HUES64 (cell line): ENCODE data around the gene OARD1. TPM values are rescaled to one million over a fixed set of nuclear protein-coding genes. Genes with fewer than 3 reads are reported as not detected.
"Not testable (repeated sequence)": the region's sequence is repeated elsewhere in the genome, so short reads cannot be mapped to it uniquely, and the experiment has no call there.

ENCODE experiments used
- H3K27ac ChIP-seq: 2 replicates; pipeline ENCODE4 v1.7.0; 2013; ENCODE audit warnings: low read depth, low read length, inconsistent platforms
- H3K27me3 ChIP-seq: 2 replicates; pipeline ENCODE4 v1.6.1; 2013; ENCODE audit warnings: mild to moderate bottlenecking, low read length; ENCODE audit not compliant: insufficient read depth
- H3K36me3 ChIP-seq: 2 replicates; pipeline ENCODE4 v1.6.1; 2013; ENCODE audit warnings: mild to moderate bottlenecking, low read length; ENCODE audit not compliant: insufficient read depth
- H3K4me1 ChIP-seq: 2 replicates; pipeline ENCODE4 v1.6.1; 2013; ENCODE audit warnings: mild to moderate bottlenecking, low read length, moderate library complexity; ENCODE audit not compliant: insufficient read depth
- H3K4me3 ChIP-seq: 2 replicates; pipeline ENCODE4 v1.5.1; 2013; ENCODE audit warnings: mild to moderate bottlenecking, low read length, moderate library complexity
- H3K9ac ChIP-seq: 2 replicates; pipeline ENCODE4 v1.6.1; 2013; ENCODE audit warnings: mild to moderate bottlenecking, low read depth, low read length
- H3K9me3 ChIP-seq: 2 replicates; pipeline ENCODE4 v1.6.1; 2013; ENCODE audit warnings: low read depth, low read length; ENCODE audit not compliant: insufficient read depth
- WGBS: fragments of 150-250, 120-280 bp; methylation state at CpG from one replicate; pipeline ENCODE4 v1.1.7; 2013; ENCODE audit warnings: missing lambda C conversion rate; 5-methylcytosine and 5-hydroxymethylcytosine counted together
- polyA plus RNA-seq, 2 experiments: library from polyadenylated mRNA; stranded (reverse); fragments of 50-300 nt; gene quantifications; one replicate each; pipeline ENCODE4 v1.2.3, GENCODE V29; 2013

OARD1 gene, protein sequence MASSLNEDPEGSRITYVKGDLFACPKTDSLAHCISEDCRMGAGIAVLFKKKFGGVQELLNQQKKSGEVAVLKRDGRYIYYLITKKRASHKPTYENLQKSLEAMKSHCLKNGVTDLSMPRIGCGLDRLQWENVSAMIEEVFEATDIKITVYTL
- polyA plus RNA-seq (2013, experiment 1 of 2), result 31.7 TPM
- 40.3 TPM for polyA plus RNA-seq (2013, experiment 2 of 2)

DNA sequence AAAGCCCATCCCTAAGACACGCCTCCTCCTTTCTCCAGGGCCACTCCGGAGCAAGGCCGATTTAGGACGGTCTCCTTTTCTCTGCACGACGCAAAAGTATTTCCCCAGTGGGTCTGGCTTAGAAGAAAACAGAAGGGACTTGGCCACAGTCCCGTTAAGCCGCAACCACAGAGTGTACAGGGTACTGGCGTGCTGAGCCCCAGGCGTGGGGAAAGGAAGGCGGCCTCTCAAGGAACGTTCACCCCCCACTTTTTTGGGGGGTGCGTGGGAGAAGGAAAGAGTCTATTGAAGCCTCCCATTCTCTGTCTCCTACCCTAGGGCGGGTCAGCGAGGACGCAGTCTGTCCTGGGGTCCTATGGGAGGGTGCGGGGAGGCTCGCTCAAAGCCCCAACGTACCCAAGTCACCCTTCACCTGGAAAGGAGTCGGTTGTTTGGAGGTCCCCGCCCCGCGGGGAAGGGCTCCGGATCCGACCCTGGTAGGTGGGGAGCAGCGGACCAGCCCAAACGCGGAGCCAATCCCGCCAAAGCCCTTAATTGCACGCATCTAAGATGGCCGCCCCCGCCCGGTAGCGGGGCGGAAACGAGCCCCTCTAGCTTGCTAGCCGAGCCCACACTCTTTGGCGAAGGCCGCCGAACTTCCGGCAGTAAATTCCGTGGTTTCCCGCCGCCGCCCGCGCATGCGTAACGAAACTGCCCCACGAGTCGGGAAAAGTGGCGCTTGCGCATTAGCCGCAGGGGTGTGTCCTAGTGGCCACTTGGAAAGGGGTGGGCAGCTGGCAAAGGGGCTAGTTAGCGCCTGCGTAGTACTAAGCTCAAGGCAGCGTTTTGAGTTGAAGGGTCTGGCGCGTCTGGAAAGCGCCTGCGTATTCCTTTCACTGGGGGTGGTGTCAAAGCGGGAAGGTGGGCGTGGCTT, at the start of gene OARD1:
OARD1 (minus strand) TSS at position 434 of the 913 bp plus-strand sequence. CDS start 722 bp downstream, outside the sequence.
- Histone ChIP-seq H3K36me3 (peaks cover 35% of the 10 kb centered on the region), H3K27me3 (no peaks in the 10 kb centered on the region), H3K4me3 (peak within 1 kb of the TSS; percentile 82), H3K9me3 (no peaks in the 10 kb centered on the region), H3K9ac (peak within 1 kb of the TSS; percentile 91), H3K27ac (peak within 1 kb of the TSS; percentile 100), H3K4me1 (peaks cover 32% of the 10 kb centered on the region; the same call in 1 of the 2 replicates)
- WGBS, result under 1% methylated on average over 62 of the region's 63 CpGs

DNA sequence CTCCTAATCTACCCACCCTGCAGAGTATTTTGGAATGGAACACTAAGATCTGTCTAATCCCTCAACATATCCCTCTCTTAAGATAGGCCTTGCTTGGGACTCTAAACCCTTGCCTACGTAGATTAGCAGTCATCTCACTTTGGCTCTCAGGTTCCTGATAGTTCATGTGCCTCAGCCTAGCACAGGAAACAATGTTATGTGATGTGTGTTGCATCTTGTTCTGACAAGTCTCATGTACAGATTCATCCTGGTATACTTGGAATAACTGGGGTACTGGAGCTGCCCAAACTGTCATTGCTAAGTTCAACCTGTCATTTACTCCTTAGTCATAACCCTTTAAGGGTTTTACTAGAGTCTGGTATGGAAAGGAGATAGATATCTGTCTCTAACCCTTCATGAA, 47.9 kb upstream of the OARD1 start:
- Histone ChIP-seq H3K27ac (no peak overlapping the region), H3K27me3 (no peaks in the 10 kb centered on the region), H3K4me3 (no peak overlapping the region), H3K4me1 (no peaks in the 10 kb centered on the region), H3K9me3 (no peaks in the 10 kb centered on the region), H3K36me3 (0 out of 2 replicates have a peak, but pooled peaks cover 8% of the 10 kb centered on the region), H3K9ac (no peak overlapping the region)
- WGBS, result 94% methylated on average over 1 of the region's 1 CpG

DNA sequence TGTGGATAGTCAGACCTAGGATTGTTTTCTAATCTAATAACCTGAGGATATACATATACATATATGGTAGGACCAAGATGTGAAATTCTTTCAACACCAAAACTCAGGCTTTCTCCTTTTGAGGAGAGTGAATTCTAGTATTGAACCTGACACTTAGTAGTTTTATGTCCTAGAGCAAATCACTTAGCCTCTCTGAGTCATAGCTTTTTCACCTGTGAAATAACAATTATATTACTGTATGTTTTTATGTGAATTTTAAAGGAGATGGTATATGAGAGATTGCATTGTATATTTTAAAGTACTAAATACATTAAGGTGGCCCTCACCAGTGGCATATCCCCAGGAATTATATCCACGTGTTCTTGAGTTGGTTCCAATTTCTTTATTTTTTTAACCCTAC, 47.4 kb upstream of the OARD1 start:
- Histone ChIP-seq H3K9me3 (no peaks in the 10 kb centered on the region), H3K9ac (no peak overlapping the region), H3K4me1 (no peaks in the 10 kb centered on the region), H3K4me3 (no peak overlapping the region), H3K36me3 (0 out of 2 replicates have a peak, but pooled peaks cover 8% of the 10 kb centered on the region), H3K27me3 (no peaks in the 10 kb centered on the region), H3K27ac (no peak overlapping the region)
- 94% methylated on average over 1 of the region's 1 CpG for WGBS

DNA sequence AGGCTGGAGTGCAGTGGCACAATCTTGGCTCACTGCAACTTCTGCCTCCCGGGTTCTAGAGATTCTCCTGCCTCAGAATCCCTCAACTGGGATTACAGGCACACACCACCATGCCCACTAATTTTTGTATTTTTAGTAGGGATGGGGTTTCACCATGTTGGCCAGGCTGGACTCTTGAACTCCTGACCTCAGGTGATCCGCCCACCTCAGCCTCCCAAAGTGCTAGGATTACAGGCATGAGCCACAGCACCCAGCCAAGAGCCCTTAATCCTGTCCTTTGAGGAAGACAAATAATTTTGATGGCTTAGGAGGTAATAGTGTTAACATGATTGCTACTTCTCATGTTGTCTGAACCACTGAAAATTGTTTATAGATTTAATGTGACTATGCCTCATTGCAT, 42.9 kb upstream of the OARD1 start:
- H3K36me3 ChIP-seq, H3K27ac ChIP-seq, H3K27me3 ChIP-seq, H3K4me3 ChIP-seq, H3K9ac ChIP-seq, H3K4me1 ChIP-seq, H3K9me3 ChIP-seq: not testable (repeated sequence)
- WGBS, result 88% methylated on average over 2 of the region's 2 CpGs

DNA sequence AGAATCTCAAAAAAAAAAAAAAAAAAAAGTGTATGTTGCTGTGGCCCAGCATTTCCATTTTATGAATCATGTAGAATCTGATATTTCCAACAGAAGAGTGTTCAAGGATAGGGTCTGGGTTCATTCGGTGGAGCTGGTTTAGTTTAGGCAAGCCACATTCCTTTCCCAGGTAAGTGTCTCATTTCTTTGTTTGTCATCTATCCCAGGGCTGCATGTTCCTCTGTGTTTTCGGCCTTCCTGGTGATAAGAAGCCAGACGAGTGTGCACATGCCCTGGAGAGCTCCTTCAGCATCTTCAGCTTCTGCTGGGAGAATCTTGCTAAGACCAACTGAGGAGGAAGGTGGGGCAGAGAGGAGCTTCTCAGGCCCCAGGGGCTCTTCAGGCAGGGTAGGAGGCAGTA, 38.9 kb upstream of the OARD1 start:
- Histone ChIP-seq H3K9me3 (no peaks in the 10 kb centered on the region), H3K36me3 (no peaks in the 10 kb centered on the region), H3K4me1 (no peaks in the 10 kb centered on the region), H3K9ac (no peak overlapping the region), H3K27me3 (no peaks in the 10 kb centered on the region), H3K27ac (no peak overlapping the region), H3K4me3 (no peak overlapping the region)
- 91% methylated on average over 3 of the region's 3 CpGs for WGBS

DNA sequence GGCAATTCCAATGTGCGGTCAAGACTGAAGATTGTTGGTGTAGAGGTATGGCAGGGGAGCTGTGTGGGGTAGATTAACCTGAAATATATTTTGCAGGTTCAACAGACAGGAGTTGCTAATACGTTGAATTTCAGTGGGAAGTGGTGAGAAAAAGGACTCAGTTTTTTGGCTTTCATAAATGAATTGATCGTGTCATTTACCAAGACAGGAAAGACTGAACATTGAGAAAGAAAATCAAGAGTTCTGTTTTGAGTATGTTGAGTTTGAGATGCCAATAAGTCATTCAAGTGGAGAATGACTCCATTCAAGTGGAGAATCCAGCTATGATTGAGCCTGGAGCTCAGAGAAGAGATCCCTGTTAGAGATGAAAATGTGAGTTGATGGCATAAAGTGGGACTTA, 31.7 kb upstream of the OARD1 start:
- Histone ChIP-seq H3K4me1 (no peaks in the 10 kb centered on the region), H3K27me3 (no peaks in the 10 kb centered on the region), H3K4me3 (no peak overlapping the region), H3K9me3 (no peaks in the 10 kb centered on the region), H3K27ac (no peak overlapping the region), H3K9ac (no peak overlapping the region), H3K36me3 (peaks cover 34% of the 10 kb centered on the region)
- 89% methylated on average over 3 of the region's 3 CpGs for WGBS

DNA sequence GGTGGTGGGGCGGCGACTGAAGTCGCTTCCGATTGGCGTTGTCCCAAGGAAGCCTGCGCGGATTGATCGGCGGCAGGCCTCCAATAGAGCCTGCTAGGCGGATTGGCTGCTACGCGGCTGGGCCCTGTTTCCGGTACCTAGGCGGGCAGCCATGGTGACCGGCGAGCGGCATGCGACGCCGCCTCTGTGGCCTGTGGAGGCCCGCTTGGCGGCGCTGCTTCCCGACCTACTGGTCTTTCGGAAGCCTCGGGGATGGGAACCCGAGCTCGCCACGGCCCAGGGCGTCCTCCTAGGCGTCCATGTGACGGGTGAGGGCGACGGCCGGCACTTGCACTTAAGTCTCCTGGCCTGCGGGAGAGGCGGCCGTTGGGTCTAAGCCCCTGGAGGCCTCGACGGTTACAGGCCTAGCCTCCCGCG, 28.7 kb upstream of the OARD1 start:
- no peaks in the 10 kb centered on the region for H3K9me3 ChIP-seq
- H3K9ac ChIP-seq, result no peak overlapping the region
- H3K4me3 ChIP-seq, result no peak overlapping the region
- H3K36me3 ChIP-seq, result peaks cover 64% of the 10 kb centered on the region
- no peaks in the 10 kb centered on the region for H3K27me3 ChIP-seq
- no peak overlapping the region for H3K27ac ChIP-seq
- no peaks in the 10 kb centered on the region for H3K4me1 ChIP-seq
- WGBS, result 95% methylated on average over 42 of the region's 42 CpGs

DNA sequence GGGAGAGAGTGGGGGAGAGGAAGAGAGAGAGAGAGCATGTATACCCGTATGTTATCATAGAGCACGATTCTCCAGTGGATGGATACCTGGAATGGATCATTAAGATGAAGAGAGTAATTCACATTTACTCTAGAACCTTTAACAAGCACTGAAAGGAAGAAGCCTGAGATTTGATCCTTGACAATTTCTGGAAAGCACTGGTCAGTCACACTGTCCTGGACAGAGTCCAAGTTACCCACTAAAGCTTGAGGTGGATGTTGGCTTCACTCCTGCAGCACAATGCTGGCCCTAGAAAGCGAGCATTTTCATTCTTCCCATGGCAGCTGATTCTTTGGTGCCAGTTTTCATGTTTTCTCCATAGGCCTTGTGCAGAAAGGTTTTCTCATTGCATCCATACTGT, 26.2 kb upstream of the OARD1 start:
- Histone ChIP-seq H3K9ac (no peak overlapping the region), H3K36me3 (peaks cover 89% of the 10 kb centered on the region), H3K4me1 (no peaks in the 10 kb centered on the region), H3K4me3 (no peak overlapping the region), H3K27ac (no peak overlapping the region), H3K9me3 (no peaks in the 10 kb centered on the region), H3K27me3 (no peaks in the 10 kb centered on the region)
- WGBS, result 95% methylated on average over 3 of the region's 3 CpGs

DNA sequence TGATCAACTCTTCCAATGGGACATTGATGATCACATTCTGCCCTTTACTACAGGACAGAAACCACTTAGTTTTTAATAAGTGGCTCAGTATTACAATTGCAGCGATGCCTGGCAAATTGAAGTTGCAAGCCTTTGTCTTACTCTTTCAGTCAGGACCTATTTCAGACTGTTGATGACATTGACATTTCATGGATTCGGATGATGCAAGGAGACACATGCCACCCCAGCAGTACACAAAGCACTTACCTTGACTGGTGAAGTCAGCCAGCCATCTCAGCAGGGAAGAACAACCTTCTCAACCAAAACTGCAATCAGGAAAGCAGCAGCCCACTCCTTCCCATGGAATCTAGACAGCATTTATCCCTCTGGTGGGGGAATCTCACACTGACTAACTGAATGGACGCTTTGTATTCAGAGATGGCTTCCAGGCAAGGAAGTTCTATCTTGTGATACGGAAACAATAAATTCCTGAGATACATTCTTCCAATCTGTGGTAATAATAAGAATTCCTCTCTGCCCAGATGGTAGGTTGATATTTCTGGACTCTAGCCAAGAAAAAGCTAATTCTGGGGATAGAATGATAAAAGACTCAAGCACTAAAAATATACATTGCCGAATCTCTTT, 25.4 kb upstream of the OARD1 start:
- H3K36me3 ChIP-seq, result peaks cover 96% of the 10 kb centered on the region

DNA sequence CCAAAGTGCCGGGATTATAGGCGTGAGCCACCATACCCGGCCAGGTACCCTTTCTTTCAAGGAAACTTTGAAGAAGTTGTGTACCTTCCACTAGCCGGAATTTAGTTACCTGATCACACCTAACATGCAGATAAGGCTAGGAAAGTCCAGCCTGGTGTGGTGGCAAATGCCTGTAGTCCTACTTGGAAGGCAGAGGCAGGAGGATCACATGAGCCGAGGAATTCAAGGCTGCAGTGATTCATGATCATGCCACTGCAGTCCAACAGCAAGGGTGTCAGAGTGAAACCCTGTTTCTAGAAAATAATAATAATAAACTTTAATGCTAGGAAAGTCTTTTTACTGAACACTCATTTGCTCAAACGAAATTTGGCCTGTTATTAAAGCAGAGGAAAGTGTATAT, 21.6 kb upstream of the OARD1 start:
- Histone ChIP-seq H3K4me3 (no peak overlapping the region), H3K9me3 (no peaks in the 10 kb centered on the region), H3K4me1 (no peaks in the 10 kb centered on the region), H3K27ac (no peak overlapping the region), H3K27me3 (no peaks in the 10 kb centered on the region), H3K36me3 (peaks cover 98% of the 10 kb centered on the region), H3K9ac (no peak overlapping the region)
- 96% methylated on average over 6 of the region's 6 CpGs for WGBS

More for the DNA sequence above, 25.4 kb upstream of the OARD1 start:
- H3K4me1 ChIP-seq, result no peaks in the 10 kb centered on the region
- no peak overlapping the region for H3K27ac ChIP-seq
- H3K27me3 ChIP-seq, result no peaks in the 10 kb centered on the region
- no peaks in the 10 kb centered on the region for H3K9me3 ChIP-seq
- H3K9ac ChIP-seq, result no peak overlapping the region
- H3K4me3 ChIP-seq, result no peak overlapping the region
- 97% methylated on average over 5 of the region's 5 CpGs for WGBS
